ENCODE results near the gene ETDC.

The ETDC gene

GRCh38 chrX:135347381-135348016, 38.2 kb downstream of the ETDC start:
- DNase-seq, result no peak

- DNase-seq, result no peak
Measured at GRCh38 chrX:135354288-135354687, 45.0 kb downstream of the ETDC start.

Measured in stimulated activated CD4-positive, alpha-beta T cell treated with anti-CD3 and anti-CD28 coated beads, Interleukin-4, amount 100 ng/mL, for 1 hour (primary cell).